K562 (cell line): ENCODE measurements around the gene HSD11B1. TPM values are rescaled to one million over a fixed set of nuclear protein-coding genes. Genes with fewer than 3 reads are reported as not detected.

Experiments used
- CHD4 ChIP-seq: fragments of 200-600 bp; sonication (generic); IDR thresholded peaks from 3 replicates; pipeline ENCODE4 v1.6.1; 2012; ENCODE audit warnings: low read depth, mild to moderate bottlenecking, mixed read lengths, low read length, inconsistent platforms; ENCODE audit not compliant: insufficient read depth, insufficient replicate concordance, poor library complexity, severe bottlenecking
- ELK1 ChIP-seq: sonication (generic); formaldehyde crosslinking; IDR thresholded peaks from 2 replicates; pipeline ENCODE4 v1.8.1; 2022; ENCODE audit warnings: missing genetic modification reagents
- EZH2 ChIP-seq: IDR thresholded peaks from 2 replicates; pipeline ENCODE4 v1.6.1; 2012; ENCODE audit warnings: low read depth, mild to moderate bottlenecking, inconsistent platforms, low read length, borderline replicate concordance
- GTF2A2 ChIP-seq: IDR thresholded peaks from 2 replicates; pipeline ENCODE4 v1.6.1; 2016; ENCODE audit warnings: mild to moderate bottlenecking, missing genetic modification characterization, missing compliant biosample characterization
- HNRNPK ChIP-seq: fragments of 200-400 bp; formaldehyde crosslinking; IDR thresholded peaks from one replicate; pipeline ENCODE4 v1.6.1; 2018; ENCODE audit warnings: mild to moderate bottlenecking, low read depth, low read length; ENCODE audit not compliant: poor library complexity, severe bottlenecking
- MTA1 ChIP-seq: fragments of 450-650 bp; IDR thresholded peaks from 2 replicates; pipeline ENCODE4 v1.6.1; 2017; ENCODE audit warnings: borderline replicate concordance
- MXI1 ChIP-seq: IDR thresholded peaks from 2 replicates; pipeline ENCODE4 v1.6.1; 2011; ENCODE audit warnings: low read depth, mild to moderate bottlenecking, improper control_type of control experiment, low read length
- NBN ChIP-seq: fragments of 450-650 bp; IDR thresholded peaks from 2 replicates; pipeline ENCODE4 v1.6.1; 2016; ENCODE audit warnings: low read depth, mild to moderate bottlenecking
- NCOA6 ChIP-seq: fragments of 450-650 bp; IDR thresholded peaks from 2 replicates; pipeline ENCODE4 v1.6.1; 2017; ENCODE audit warnings: mild to moderate bottlenecking
- NFIC ChIP-seq: fragments of 450-650 bp; IDR thresholded peaks from 2 replicates; pipeline ENCODE4 v1.6.1; 2017; ENCODE audit warnings: mild to moderate bottlenecking, inconsistent platforms
- NFXL1 ChIP-seq: fragments of 450-650 bp; formaldehyde crosslinking; IDR thresholded peaks from 2 replicates; pipeline ENCODE4 v1.4.0; 2021; ENCODE audit warnings: mild to moderate bottlenecking
- NR3C1 ChIP-seq: sonication (generic); formaldehyde crosslinking; IDR thresholded peaks from 2 replicates; pipeline ENCODE4 v1.8.1; 2022; ENCODE audit warnings: missing genetic modification reagents
- POLR2AphosphoS2 ChIP-seq: IDR thresholded peaks from 2 replicates; pipeline ENCODE4 v1.6.1; 2012; ENCODE audit warnings: low read length, improper control_type of control experiment
- POLR3G ChIP-seq: IDR thresholded peaks from 2 replicates; pipeline ENCODE4 v1.6.1; 2011; ENCODE audit not compliant: insufficient read length, insufficient replicate concordance; ENCODE audit errors: extremely low read depth
- RBM39 ChIP-seq: fragments of 200-400 bp; formaldehyde crosslinking; optimal IDR thresholded peaks from 2 replicates; pipeline ENCODE3; 2018; ENCODE audit warnings: low read depth, low read length
- SOX6 ChIP-seq: fragments of 450-650 bp; IDR thresholded peaks from 2 replicates; pipeline ENCODE4 v1.6.1; 2014; ENCODE audit warnings: mild to moderate bottlenecking
- TCF7 ChIP-seq: sonication (generic); IDR thresholded peaks from 2 replicates; pipeline ENCODE4 v1.6.1; 2016; ENCODE audit warnings: antibody characterized with exemption, borderline replicate concordance
- UBTF ChIP-seq, 2 experiments: IDR thresholded peaks; 2 replicates each; pipeline ENCODE4 v1.6.1; 2012; ENCODE audit warnings: improper control_type of control experiment in 2 of 2, low read depth in 2 of 2, low read length in 2 of 2, borderline replicate concordance in 1 of 2
- ZMIZ1 ChIP-seq, 2 experiments: fragments of 150-350 bp in 1 of 2; IDR thresholded peaks; 2 replicates each; pipeline ENCODE4 v1.6.1; 2012 to 2016; ENCODE audit warnings: low read depth in 2 of 2, low read length in 2 of 2, mild to moderate bottlenecking in 1 of 2, moderate library complexity in 1 of 2
- ZNF134 ChIP-seq: fragments of 250-450 bp; sonication (Bioruptor Pico); conservative IDR thresholded peaks from 2 replicates; pipeline ENCODE4 v1.4.0; 2020
- ZNF449 ChIP-seq: fragments of 250-450 bp; sonication (Bioruptor Pico); IDR thresholded peaks from 2 replicates; pipeline ENCODE4 v1.8.0; 2022; ENCODE audit warnings: moderate library complexity, mild to moderate bottlenecking, inconsistent platforms
- polyA plus RNA-seq, 8 experiments: library from polyadenylated mRNA; depleted of rRNA in 4 of 8; stranded (reverse) in 5 of 8; unstranded in 3 of 8; fragments of >200 nt; fragmentation: Nextera tagmentation in 2 of 8; fragmentation: Illumina TruSeq in 1 of 8; extraction: Ambion mirVana in 2 of 8; extraction: Trizol in 1 of 8; gene quantifications; 2 replicates each; pipeline versions ENCODE4 v1.2.1 to v1.2.3, GENCODE V29; 2011 to 2014; ENCODE audit warnings: inconsistent platforms in 1 of 8, missing spikeins in 1 of 8
- total RNA-seq, 7 experiments: library from RNA; depleted of rRNA in 6 of 7; stranded (reverse); fragments of >200 nt in 6 of 7; fragmentation: Illumina TruSeq in 2 of 7; extraction: Trizol in 2 of 7; gene quantifications; 2 replicates each; pipeline versions ENCODE4 v1.2.1 to v1.2.3, GENCODE V29; 2011 to 2021; ENCODE audit warnings: low replicate concordance in 1 of 7

HSD11B1 gene
- total and polyA plus RNA-seq, 9 of the 15 experiments (the other 6 are each of a cell fraction or from before 2014, with no cell fraction given), result 0.04 to 0.16 TPM; not detected in 7

GRCh38 chr1:209747580-209748262, 43.1 kb downstream of the HSD11B1 start (continued):
- TF ChIP-seq ZNF449 (CRISPR knock-in tag) (no peak), ZNF134 (CRISPR knock-in tag) (no peak), NFIC (peak; percentile 89), NR3C1 (CRISPR knock-in tag) (no peak), POLR3G (no peak), CHD4 (no peak), POLR2AphosphoS2 (no peak), GTF2A2 (no peak), MTA1 (no peak), NFXL1 (CRISPR knock-in tag) (no peak), NBN (peak; percentile 90), EZH2 (no peak), NCOA6 (no peak), ELK1 (no peak), RBM39 (peak; percentile 37), MXI1 (no peak), ZMIZ1 (IDR thresholded peaks at IDR 0.05; ENCODE audit: low read depth in 2 of 2, low read length in 2 of 2) (peak in 1 of 2 experiments; percentile 34; a peak in 1 of 4 replicates), TCF7 (no peak), UBTF (IDR thresholded peaks at IDR 0.05; ENCODE audit: borderline replicate concordance in 1 of 2, low read depth in 2 of 2, low read length in 2 of 2) (peak; percentile 44 to 90; a peak in 1 of 4 replicates), HNRNPK (no peak), SOX6 (peak; percentile 76)
